ENCODE results near the gene NEB. TPM values are rescaled to one million over a fixed set of nuclear protein-coding genes. Genes with fewer than 3 reads are reported as not detected.

NEB gene
- total and polyA plus RNA-seq, 2 of the 13 experiments (the other 11 are each of a cell fraction or from before 2014, with no cell fraction given) = 0.21 to 0.24 TPM

GRCh38 chr2:151533127-151533526 lies 201.1 kb downstream of the NEB start:
- intact Hi-C loops (cut with micrococcal nuclease; ENCODE audit: unreplicated experiment) = no loop called here
- Histone ChIP-seq H3K27ac (ENCODE audit: extremely low read length, insufficient read depth, low read length) (no peak overlapping the region), H2AFZ (ENCODE audit: low read length) (no peak overlapping the region), H3K9me3 (ENCODE audit: low read length) (no peaks in the 10 kb centered on the region), H3K27me3 (ENCODE audit: control insufficient read depth in 1 of 2, insufficient read depth in 2 of 2, low read length in 2 of 2) (no peaks in the 10 kb centered on the region), H3K36me3 (replicated peaks in 1 of 2; ENCODE audit: control insufficient read depth in 1 of 2, insufficient read depth in 2 of 2, low read length in 2 of 2) (no peaks in the 10 kb centered on the region), H3K79me2 (ENCODE audit: insufficient read depth, low read length) (no peaks in the 10 kb centered on the region), H3K9ac (ENCODE audit: insufficient read depth, low read depth, low read length) (no peak overlapping the region), H4K20me1 (ENCODE audit: insufficient read depth, low read length) (no peaks in the 10 kb centered on the region), H3K4me1 (ENCODE audit: insufficient read depth, low read length) (no peaks in the 10 kb centered on the region), H3K4me3 (replicated peaks in 1 of 3; ENCODE audit: insufficient read depth in 1 of 3, low read depth in 2 of 3, low read length in 3 of 3) (no peak overlapping the region), H3K4me2 (ENCODE audit: low read depth, low read length) (no peak overlapping the region)
- in situ Hi-C loops (cut with HindIII; ENCODE audit: extremely low pct_ligation_motif_present, low pct_unique_long_range_greater_than_20kb) = no loop called here
- WGBS (ENCODE audit: low lambda C conversion rate) = 62% methylated on average over 3 of the region's 3 CpGs
- CTCF ChIA-PET (ENCODE audit: low intra/inter-chr PET ratio, low total read pairs) = no interaction called here
- ATAC-seq (no peak), FAIRE-seq (no peak), DNase-seq (ENCODE audit: low spot score) (no peak)
- TF ChIP-seq ZNF670 (CRISPR knock-in tag; IDR thresholded peaks at IDR 0.05; ENCODE audit: borderline replicate concordance) (no peak), AGO2 (optimal IDR thresholded peaks at IDR 0.05; ENCODE audit: low read depth, low read length) (no peak), TRAFD1 (CRISPR knock-in tag; IDR thresholded peaks at IDR 0.05; ENCODE audit: borderline replicate concordance) (no peak), SIX1 (CRISPR knock-in tag; IDR thresholded peaks at IDR 0.05; ENCODE audit: borderline replicate concordance) (no peak), PATZ1 (CRISPR knock-in tag; IDR thresholded peaks at IDR 0.05) (no peak), YY1 (IDR thresholded peaks at IDR 0.05; ENCODE audit: insufficient read depth, insufficient replicate concordance, low read depth, low read length) (no peak), RFX1 (IDR thresholded peaks at IDR 0.05) (no peak), TRIM24 (CRISPR knock-in tag; IDR thresholded peaks at IDR 0.05) (no peak), FOXA1 (IDR thresholded peaks at IDR 0.05) (no peak), FOXA1 (CRISPR knock-in tag; IDR thresholded peaks at IDR 0.05) (no peak), MBD4 (IDR thresholded peaks at IDR 0.05; ENCODE audit: borderline replicate concordance, low read length) (no peak), MED1 (CRISPR knock-in tag; IDR thresholded peaks at IDR 0.05) (no peak), FOXJ3 (CRISPR knock-in tag; IDR thresholded peaks at IDR 0.05; ENCODE audit: borderline replicate concordance) (no peak), FOXM1 (CRISPR knock-in tag; IDR thresholded peaks at IDR 0.05) (no peak), PCBP2 (optimal IDR thresholded peaks at IDR 0.05; ENCODE audit: low read depth, low read length, poor library complexity, severe bottlenecking) (no peak), CHCHD3 (CRISPR knock-in tag; IDR thresholded peaks at IDR 0.05) (no peak), ZNF891 (CRISPR knock-in tag; IDR thresholded peaks at IDR 0.05) (no peak), MNT (IDR thresholded peaks at IDR 0.05) (no peak)
- POLR2A ChIA-PET = no interaction called here
- BruUV-seq (replicated peaks) = no TSS peak
